ENCODE measurements around the gene GOLT1B.

- TF ChIP-seq, protein P1, sequence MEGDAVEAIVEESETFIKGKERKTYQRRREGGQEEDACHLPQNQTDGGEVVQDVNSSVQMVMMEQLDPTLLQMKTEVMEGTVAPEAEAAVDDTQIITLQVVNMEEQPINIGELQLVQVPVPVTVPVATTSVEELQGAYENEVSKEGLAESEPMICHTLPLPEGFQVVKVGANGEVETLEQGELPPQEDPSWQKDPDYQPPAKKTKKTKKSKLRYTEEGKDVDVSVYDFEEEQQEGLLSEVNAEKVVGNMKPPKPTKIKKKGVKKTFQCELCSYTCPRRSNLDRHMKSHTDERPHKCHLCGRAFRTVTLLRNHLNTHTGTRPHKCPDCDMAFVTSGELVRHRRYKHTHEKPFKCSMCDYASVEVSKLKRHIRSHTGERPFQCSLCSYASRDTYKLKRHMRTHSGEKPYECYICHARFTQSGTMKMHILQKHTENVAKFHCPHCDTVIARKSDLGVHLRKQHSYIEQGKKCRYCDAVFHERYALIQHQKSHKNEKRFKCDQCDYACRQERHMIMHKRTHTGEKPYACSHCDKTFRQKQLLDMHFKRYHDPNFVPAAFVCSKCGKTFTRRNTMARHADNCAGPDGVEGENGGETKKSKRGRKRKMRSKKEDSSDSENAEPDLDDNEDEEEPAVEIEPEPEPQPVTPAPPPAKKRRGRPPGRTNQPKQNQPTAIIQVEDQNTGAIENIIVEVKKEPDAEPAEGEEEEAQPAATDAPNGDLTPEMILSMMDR (IDR thresholded peaks at IDR 0.05; ENCODE audit: low read depth, low read length): no peak
- TF ChIP-seq POLR2A (IDR thresholded peaks at IDR 0.05; ENCODE audit: extremely low read depth, insufficient read length): no peak
- no peak for TF ChIP-seq MYC (IDR thresholded peaks at IDR 0.05; ENCODE audit: low read depth, low read length)
- no peak for TF ChIP-seq MAX (IDR thresholded peaks at IDR 0.05; ENCODE audit: low read depth, low read length)
Measured at GRCh38 chr12:21499765-21500164, 1.8 kb upstream of the GOLT1B start.
